Measurements from ENCODE around the gene ST6GALNAC3. TPM values are rescaled to one million over a fixed set of nuclear protein-coding genes. Genes with fewer than 3 reads are reported as not detected.

ST6GALNAC3 gene
- total RNA-seq, 1 experiment from 2014 or later = 2.2 TPM

GRCh38 chr1:76141929-76142328, 67.4 kb downstream of the ST6GALNAC3 start (continued):
- TF ChIP-seq ZBTB33 (IDR thresholded peaks at IDR 0.05; ENCODE audit: extremely low read depth, insufficient replicate concordance, low read length) = no peak
- no peak for TF ChIP-seq YY1 (IDR thresholded peaks at IDR 0.05; ENCODE audit: extremely low read depth, insufficient replicate concordance, low read depth, low read length)
- no peak for TF ChIP-seq RAD21 (IDR thresholded peaks at IDR 0.05; ENCODE audit: low read depth)
- TF ChIP-seq CEBPB (IDR thresholded peaks at IDR 0.05; ENCODE audit: low read depth) = no peak
- TF ChIP-seq JUND (IDR thresholded peaks at IDR 0.05) = no peak
- TF ChIP-seq EZH2phosphoT487 (IDR thresholded peaks at IDR 0.05; ENCODE audit: borderline replicate concordance) = no peak

- Histone ChIP-seq H3K4me2 (ENCODE audit: low read length) (no peak overlapping the region), H3K9ac (ENCODE audit: low read length) (no peak overlapping the region), H3K4me1 (ENCODE audit: control insufficient read depth in 1 of 2, insufficient read depth in 2 of 2, low read length in 2 of 2) (0 out of 4 replicates have a peak, but pooled peaks cover 0 to 3% of the 10 kb centered on the region in 2 experiments), H3K27me3 (ENCODE audit: insufficient read depth, low read length) (no peaks in the 10 kb centered on the region), H3K9me2 (ENCODE audit: insufficient read depth) (no peaks in the 10 kb centered on the region; the same call in 1 of the 2 replicates), H3K4me3 (replicated peaks in 1 of 2; ENCODE audit: low read depth in 1 of 2, low read length in 2 of 2) (no peak overlapping the region), H3K27ac (ENCODE audit: low read depth, low read length) (no peak overlapping the region), H4K20me1 (ENCODE audit: insufficient read depth) (no peaks in the 10 kb centered on the region), H3K9me3 (ENCODE audit: control insufficient read depth in 1 of 2, insufficient read depth in 1 of 2, low read depth in 1 of 2, low read length in 2 of 2) (no peaks in the 10 kb centered on the region), H3K79me2 (ENCODE audit: insufficient read depth, low read length) (no peaks in the 10 kb centered on the region), H2AFZ (ENCODE audit: low read depth, low read length, poor library complexity, severe bottlenecking) (no peak overlapping the region), H3K36me3 (ENCODE audit: control insufficient read depth in 1 of 2, insufficient read depth in 2 of 2, low read length in 2 of 2) (no peaks in the 10 kb centered on the region)
- intact Hi-C loops (cut with micrococcal nuclease) = loop anchor here (10.0 kb wide), 1 partner anchor 148 kb away; no protein-coding TSS in a partner anchor
- CTCF ChIA-PET = no interaction called here
- POLR2A ChIA-PET = no interaction called here
- DNase-seq (ENCODE audit: low read depth, low spot score) (no peak), ATAC-seq (no peak)
- RAD21 ChIA-PET (ENCODE audit: low non-redundant PET in 1 of 2, low total read pairs in 2 of 2, uncharacterized antibody in 2 of 2, unreplicated experiment in 2 of 2) = no interaction called here
- TF ChIP-seq POLR2AphosphoS5 (IDR thresholded peaks at IDR 0.05; ENCODE audit: low read depth, low read length) (no peak), YY1 (IDR thresholded peaks at IDR 0.05; ENCODE audit: extremely low read depth, insufficient replicate concordance, low read depth, low read length) (no peak), TCF7L2 (IDR thresholded peaks at IDR 0.05; ENCODE audit: borderline replicate concordance, extremely low read depth, insufficient read depth, insufficient read length) (no peak), ELF1 (IDR thresholded peaks at IDR 0.05; ENCODE audit: borderline replicate concordance, low read depth) (no peak)
- no TSS peak for BruUV-seq (replicated peaks)
Observed at GRCh38 chr1:76142771-76143540, 68.4 kb downstream of the ST6GALNAC3 start.

Measured in HCT116 (cell line).